Natural killer cell (primary cell): ENCODE measurements around the gene DUS1L. TPM values are rescaled to one million over a fixed set of nuclear protein-coding genes. Genes with fewer than 3 reads are reported as not detected.

Source experiments
- ATAC-seq, 3 donors: fragments of 150-1000 bp in 2 of 3; fragments of 200-7000 bp in 1 of 3; cut with Tn5 transposase; 1 replicate in 1 of 3; 2 replicates in 2 of 3; pipeline ENCODE4 v1.10.0; 2021; ENCODE audit warnings: mild to moderate bottlenecking in 2 of 3, moderate library complexity in 2 of 3
- DNase-seq, 2 donors: peaks; one replicate each; pipeline versions ENCODE4 v3.0.0 to v3.0.0-alpha.2; 2013 to 2021; ENCODE audit warnings: mixed read lengths in 1 of 2
- H3K27ac ChIP-seq: one replicate; pipeline ENCODE4 v1.5.1; 2013; ENCODE audit warnings: mild to moderate bottlenecking, low read length
- H3K27me3 ChIP-seq: one replicate; pipeline ENCODE4 v1.6.1; 2013; ENCODE audit warnings: low read length; ENCODE audit not compliant: control insufficient read depth, insufficient read depth
- H3K36me3 ChIP-seq: one replicate; pipeline ENCODE4 v1.6.1; 2013; ENCODE audit warnings: low read length; ENCODE audit not compliant: control insufficient read depth, insufficient read depth
- H3K4me1 ChIP-seq: one replicate; pipeline ENCODE4 v1.6.1; 2013; ENCODE audit warnings: low read length; ENCODE audit not compliant: control insufficient read depth, insufficient read depth
- H3K4me3 ChIP-seq: one replicate; pipeline ENCODE4 v1.5.1; 2013; ENCODE audit warnings: low read length
- H3K9me3 ChIP-seq: one replicate; pipeline ENCODE4 v1.6.1; 2013; ENCODE audit warnings: low read length; ENCODE audit not compliant: control insufficient read depth, insufficient read depth
- H3K27ac Mint-ChIP-seq, 2 donors: one replicate each; pipeline ENCODE4 v1.8.0; 2022; ENCODE audit warnings: mild to moderate bottlenecking in 2 of 2, mixed read lengths in 2 of 2, moderate library complexity in 1 of 2
- H3K27me3 Mint-ChIP-seq, 2 donors: one replicate each; pipeline ENCODE4 v1.8.0; 2022; ENCODE audit warnings: low read depth in 2 of 2, mixed read lengths in 2 of 2
- H3K36me3 Mint-ChIP-seq: one replicate; pipeline ENCODE4 v1.8.0; 2022; ENCODE audit warnings: mixed read lengths
- H3K4me1 Mint-ChIP-seq, 2 donors: one replicate each; pipeline ENCODE4 v1.8.0; 2022; ENCODE audit warnings: mixed read lengths in 2 of 2
- H3K4me3 Mint-ChIP-seq: one replicate; pipeline ENCODE4 v1.8.0; 2022; ENCODE audit warnings: mild to moderate bottlenecking, moderate library complexity, mixed read lengths
- H3K9me3 Mint-ChIP-seq, 2 donors: one replicate each; pipeline ENCODE4 v1.8.0; 2022; ENCODE audit warnings: mixed read lengths in 2 of 2
- CTCF ChIP-seq: fragments of 200-600 bp; IDR thresholded peaks from one replicate; pipeline ENCODE4 v1.8.0; 2022; ENCODE audit warnings: antibody characterized with exemption
- WGBS: methylation state at CpG from one replicate; pipeline ENCODE4 v1.1.7; 2013; ENCODE audit warnings: missing lambda C conversion rate; ENCODE audit not compliant: insufficient coverage; 5-methylcytosine and 5-hydroxymethylcytosine counted together
- intact Hi-C: fragments of 100-400 bp; cut with micrococcal nuclease; formaldehyde crosslinking; loops from one replicate; pipeline ENCODE4 v1.14.2; 2022
- total RNA-seq, 4 donors: library from RNA; stranded (reverse); fragments of 120-200 nt in 1 of 4; gene quantifications; one replicate each; pipeline versions ENCODE4 v1.2.3 to v1.2.4, GENCODE V29; 2013 to 2022

Gene DUS1L
- total RNA-seq, 3 donors from 2014 or later (not counting 1 experiment from before 2014, with no cell fraction given) = 122 to 144 (median 136) TPM

GRCh38 chr17:82058230-82058854, 7.3 kb downstream of the DUS1L start:
- Histone ChIP-seq H3K9me3 (no peaks in the 10 kb centered on the region), H3K36me3 (peaks cover 57% of the 10 kb centered on the region), H3K27me3 (no peaks in the 10 kb centered on the region), H3K4me3 (no peak overlapping the region), H3K4me1 (peaks cover 8% of the 10 kb centered on the region), H3K27ac (no peak overlapping the region)
- intact Hi-C loops = no loop called here
- H3K4me1 Mint-ChIP-seq = peaks cover 0 to 13% of the 10 kb centered on the region in 2 donors
- TF ChIP-seq CTCF = no peak
- DNase-seq (no peak), ATAC-seq (no peak)
- no peaks in the 10 kb centered on the region for H3K36me3 Mint-ChIP-seq
- WGBS = 89% methylated on average over 17 of the region's 17 CpGs
- H3K27me3 Mint-ChIP-seq = no peaks in the 10 kb centered on the region
- H3K4me3 Mint-ChIP-seq = no peak overlapping the region
- H3K27ac Mint-ChIP-seq = no peak overlapping the region
- H3K9me3 Mint-ChIP-seq = no peaks in the 10 kb centered on the region

GRCh38 chr17:82056729-82057621, 8.6 kb downstream of the DUS1L start:
- Mint-ChIP-seq H3K4me3 (no peak overlapping the region), H3K27ac (no peak overlapping the region), H3K36me3 (no peaks in the 10 kb centered on the region), H3K4me1 (peaks cover 0 to 13% of the 10 kb centered on the region in 2 donors), H3K9me3 (no peaks in the 10 kb centered on the region), H3K27me3 (no peaks in the 10 kb centered on the region)
- Histone ChIP-seq H3K27ac (no peak overlapping the region), H3K9me3 (no peaks in the 10 kb centered on the region), H3K4me1 (peaks cover 20% of the 10 kb centered on the region), H3K27me3 (no peaks in the 10 kb centered on the region), H3K36me3 (peaks cover 55% of the 10 kb centered on the region), H3K4me3 (no peak overlapping the region)
- TF ChIP-seq CTCF = no peak
- ATAC-seq (no peak), DNase-seq (no peak)
- 93% methylated on average over 29 of the region's 29 CpGs for WGBS
- intact Hi-C loops = no loop called here

- Histone ChIP-seq H3K4me3 (no peak overlapping the region), H3K27me3 (no peaks in the 10 kb centered on the region), H3K36me3 (peaks cover 49% of the 10 kb centered on the region), H3K4me1 (peaks cover 20% of the 10 kb centered on the region), H3K9me3 (no peaks in the 10 kb centered on the region), H3K27ac (no peak overlapping the region)
- no peaks in the 10 kb centered on the region for H3K36me3 Mint-ChIP-seq
- intact Hi-C loops = no loop called here
- WGBS = 94% methylated on average over 28 of the region's 28 CpGs
- no peak for ATAC-seq
- H3K4me1 Mint-ChIP-seq = peaks cover 0 to 13% of the 10 kb centered on the region in 2 donors
- H3K27me3 Mint-ChIP-seq = no peaks in the 10 kb centered on the region
- H3K4me3 Mint-ChIP-seq = no peak overlapping the region
- TF ChIP-seq CTCF = no peak
- H3K9me3 Mint-ChIP-seq = no peaks in the 10 kb centered on the region
- no peak overlapping the region for H3K27ac Mint-ChIP-seq
- no peak for DNase-seq
Observed at GRCh38 chr17:82055965-82056728, 9.5 kb downstream of the DUS1L start.
